HG02970 (cell line): ENCODE results near the gene SNX2.

Experiments used
- ATAC-seq: cut with Tn5 transposase; IDR thresholded peaks from one replicate; pipeline ENCODE4 v1.9.1; 2021; ENCODE audit warnings: mild to moderate bottlenecking, moderate library complexity, moderate number of reproducible peaks; ENCODE audit not compliant: unreplicated experiment, low FRiP score

SNX2 gene

DNA sequence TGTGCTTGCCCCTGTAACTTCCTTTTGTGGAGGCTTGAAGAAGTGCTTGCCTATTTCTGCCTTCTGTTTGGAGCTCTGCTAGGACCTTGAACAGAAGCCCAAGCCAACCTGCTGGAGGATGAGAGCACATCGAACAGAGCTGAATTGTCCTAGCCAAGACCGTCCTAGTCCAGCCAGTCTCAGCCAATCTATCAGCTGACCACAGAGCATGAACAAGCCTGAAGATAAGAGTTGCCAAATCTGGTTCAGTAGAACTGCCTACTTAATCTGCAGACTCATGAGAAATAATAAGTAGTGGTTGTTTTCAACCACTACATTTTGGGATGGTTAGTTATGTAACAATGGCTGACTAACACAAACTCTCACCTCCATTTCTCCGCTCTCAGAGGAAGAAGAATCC, 4.4 kb upstream of the SNX2 start:
- no peak for ATAC-seq

DNA sequence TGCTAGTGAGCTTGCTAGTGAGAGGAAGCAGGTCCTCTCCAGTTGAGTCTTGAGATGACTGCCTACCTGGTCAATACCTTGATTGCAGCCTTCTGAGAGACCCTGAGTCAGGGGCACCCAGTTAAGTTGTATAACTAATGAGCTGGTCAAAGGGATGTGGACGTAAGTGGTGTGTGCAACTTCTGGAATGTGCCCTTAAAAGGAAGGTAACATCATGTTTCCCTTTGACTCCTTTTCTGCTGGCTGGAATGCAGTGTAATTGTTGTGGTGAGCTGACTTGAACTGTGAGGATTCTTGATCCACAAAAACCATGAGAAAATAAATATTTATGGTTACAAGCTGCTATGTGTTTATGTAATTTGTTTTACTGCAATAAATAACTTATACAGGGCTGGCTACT, 2.4 kb upstream of the SNX2 start:
- no peak for ATAC-seq

DNA sequence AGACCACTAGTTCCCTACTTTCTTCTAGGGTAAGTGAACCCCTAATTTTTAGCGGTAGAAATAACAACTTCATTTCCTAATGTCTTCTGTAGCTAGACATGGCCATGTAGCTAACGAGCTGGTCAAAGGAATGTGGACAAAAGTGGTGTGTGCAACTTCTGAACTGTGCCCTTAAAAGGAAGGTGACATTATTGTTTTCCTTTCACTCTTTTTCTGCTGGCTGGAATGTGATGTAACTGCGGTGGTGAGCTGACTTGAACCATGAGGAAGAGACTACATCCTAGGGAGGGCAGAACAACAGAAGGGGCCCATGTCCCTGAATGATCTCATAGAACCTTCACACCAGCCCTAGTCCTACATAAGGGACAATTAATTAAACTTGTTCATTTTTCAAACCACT, 1.3 kb upstream of the SNX2 start:
- no peak for ATAC-seq

DNA sequence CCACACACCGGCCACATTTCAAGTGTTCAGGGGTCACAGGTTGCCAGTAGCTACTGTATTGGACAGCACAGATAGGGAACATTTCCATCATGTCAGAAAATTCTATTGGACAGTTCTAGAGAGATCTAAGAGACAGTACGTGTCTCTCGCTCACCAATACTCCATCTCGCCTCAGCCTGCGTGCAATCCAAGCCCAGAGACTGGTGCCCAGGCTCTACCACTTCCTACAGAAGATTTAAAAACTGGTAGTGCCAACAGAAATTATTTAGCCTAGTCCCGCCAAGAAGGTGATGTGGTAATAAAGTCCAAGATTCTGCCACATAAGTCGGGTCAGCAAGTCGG, 390 bp upstream of the SNX2 start:
- ATAC-seq = peak; percentile 22

DNA sequence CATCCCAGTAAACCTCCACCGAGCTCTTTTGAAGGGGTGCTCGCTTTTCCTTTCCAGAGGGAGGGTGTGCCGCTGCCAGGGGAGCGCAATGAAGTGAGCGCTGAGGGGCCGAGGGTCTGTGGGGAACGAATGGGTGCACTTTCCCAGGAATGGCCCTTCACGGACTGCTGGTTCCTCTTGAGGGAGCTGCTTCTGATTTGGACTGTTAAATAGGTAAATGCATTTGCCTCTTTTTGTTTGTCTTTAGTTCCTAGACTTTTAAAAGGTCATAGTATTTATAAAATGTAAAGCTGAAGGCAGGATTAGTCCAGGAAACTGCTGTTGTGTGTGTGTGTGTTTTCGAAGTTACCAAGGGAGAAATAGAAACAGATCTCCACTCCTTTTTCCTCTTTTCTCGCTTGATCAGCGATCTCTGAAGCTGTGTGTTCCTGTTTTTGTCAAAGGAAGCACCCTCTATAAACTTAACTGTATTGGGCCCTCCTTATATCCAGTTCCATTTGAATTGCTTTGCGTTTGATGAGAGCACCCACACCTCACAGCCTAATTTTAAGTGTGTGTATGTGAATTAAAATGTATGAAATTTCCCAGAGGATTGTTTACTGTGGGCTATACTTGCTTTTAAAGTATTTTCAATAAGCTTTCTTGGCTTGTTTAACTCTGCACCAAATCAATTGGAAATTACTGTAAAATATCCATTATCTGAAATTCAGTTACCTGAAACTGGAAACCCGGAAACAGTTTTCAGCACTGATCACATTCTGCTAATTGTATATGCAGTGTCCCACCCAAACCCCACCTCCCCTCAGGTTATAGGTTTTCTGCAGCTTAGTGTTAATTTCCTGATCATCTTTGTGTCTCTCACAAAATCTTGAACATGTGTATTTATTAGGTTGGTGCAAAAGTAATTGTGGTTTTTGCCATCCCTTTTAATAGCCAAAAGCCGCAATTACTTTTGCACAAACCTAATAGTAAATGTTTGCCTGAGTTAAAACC, 966 bp downstream of the SNX2 start:
- no peak for ATAC-seq

DNA sequence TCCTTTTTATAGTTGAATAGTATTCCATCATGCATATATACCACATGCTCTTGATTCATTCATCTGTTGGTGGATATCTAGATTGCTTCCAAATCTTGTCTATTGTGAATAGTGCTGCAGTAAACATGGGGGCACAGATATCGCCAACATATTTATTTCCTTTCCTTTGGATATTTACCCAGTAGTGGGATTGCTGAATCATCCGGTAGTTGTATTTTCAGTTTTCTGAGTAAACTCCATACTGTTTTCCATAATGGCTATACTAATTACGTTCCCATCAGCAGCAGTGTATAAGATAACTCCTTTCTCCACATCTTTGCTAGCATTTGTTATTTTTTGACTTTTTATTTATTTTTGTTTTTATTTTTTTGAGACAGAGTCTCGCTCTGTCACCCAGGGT, 3.3 kb downstream of the SNX2 start:
- ATAC-seq = no peak

DNA sequence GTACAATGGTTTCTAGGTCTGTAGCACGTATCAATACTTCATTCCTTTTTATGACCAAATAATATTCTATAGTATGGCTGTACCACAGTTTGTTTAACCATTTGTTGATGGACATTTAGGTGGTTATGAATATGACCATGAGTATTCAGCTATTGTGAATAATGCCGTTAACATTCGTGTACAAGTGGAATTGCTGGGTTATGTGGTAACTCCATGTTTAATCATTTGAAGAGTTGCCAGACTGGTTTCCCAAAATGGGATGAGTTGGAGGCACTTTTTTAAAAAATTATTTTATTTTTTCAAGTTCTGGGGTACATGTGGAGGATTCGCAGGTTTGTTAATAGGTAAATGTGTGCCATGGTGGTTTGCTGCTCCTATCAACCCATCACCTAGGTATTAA, 4.6 kb downstream of the SNX2 start:
- no peak for ATAC-seq

DNA sequence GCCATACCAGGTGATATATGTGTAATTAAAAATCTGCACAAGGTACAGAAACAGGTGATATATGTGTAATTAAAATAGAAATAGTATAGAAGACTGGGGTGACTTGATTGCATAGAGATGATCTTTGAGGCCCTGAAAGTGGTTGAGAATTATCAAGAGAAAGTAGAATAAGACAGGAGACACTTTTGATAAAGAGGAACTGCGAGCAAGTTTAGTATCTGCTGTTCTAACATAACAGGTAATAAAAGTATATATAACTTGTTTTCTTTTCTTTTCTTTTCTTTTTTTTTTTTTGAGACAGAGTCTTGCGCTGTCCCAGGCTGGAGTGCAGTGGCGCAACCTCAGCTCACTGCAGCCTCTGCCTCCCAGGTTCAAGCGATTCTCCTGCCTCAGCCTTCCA, 5.4 kb downstream of the SNX2 start:
- ATAC-seq = no peak

DNA sequence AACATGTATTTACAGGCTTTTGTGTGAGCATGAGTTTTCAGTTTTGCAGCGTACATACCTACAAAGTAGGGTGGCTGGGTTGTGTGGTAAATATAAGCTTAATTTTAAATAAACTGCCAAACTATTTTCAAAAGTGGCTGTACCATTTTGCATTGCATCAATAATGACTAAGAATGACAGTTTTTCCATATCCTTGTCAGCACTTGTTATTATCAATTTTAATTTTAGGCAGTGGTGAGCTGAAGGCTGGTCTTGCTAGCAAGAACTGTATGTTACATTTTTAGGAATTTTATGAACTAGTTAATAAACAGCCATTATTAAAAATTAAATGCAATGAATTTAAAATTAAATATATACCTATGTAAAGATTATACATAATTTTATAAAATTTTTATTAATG, 6.6 kb downstream of the SNX2 start:
- ATAC-seq = no peak

DNA sequence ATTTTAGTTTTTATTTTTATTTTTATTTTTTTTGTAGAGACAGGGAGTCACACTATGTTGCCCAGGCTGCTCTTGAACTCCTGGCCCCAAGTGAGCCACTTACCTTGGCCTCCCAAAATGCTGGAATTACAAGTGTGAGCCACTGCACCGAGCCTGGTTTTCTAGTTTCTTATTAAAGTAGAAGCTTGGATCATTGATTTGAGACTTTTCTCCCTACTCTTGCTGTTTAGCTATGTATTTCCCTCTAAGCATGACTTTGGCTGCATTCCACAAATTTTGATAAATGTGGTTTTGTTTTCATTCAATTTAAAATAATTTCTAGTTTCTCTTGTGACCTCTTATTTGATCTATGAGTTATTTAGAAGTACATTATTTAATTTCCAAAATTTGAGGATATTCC, 10.4 kb downstream of the SNX2 start:
- no peak for ATAC-seq

DNA sequence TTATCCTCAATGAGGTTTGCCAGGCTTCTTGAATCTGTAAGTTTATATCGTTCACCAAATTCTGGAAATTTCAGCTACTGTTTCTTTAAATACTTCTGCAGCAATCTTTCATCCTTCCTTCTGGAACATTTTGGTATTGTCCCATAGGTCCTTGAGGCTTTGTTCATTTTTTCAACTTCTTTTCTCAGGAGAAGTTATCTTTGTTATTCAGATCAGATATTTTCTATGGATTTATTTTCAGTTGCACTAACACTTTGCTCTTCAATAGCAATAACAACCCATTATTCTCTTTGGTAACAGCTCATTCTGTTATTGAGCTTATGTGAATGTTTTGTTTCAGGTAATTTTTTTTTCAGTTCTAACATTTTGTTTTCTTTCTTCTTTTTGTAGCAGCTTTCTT, 13.5 kb downstream of the SNX2 start:
- ATAC-seq = no peak

DNA sequence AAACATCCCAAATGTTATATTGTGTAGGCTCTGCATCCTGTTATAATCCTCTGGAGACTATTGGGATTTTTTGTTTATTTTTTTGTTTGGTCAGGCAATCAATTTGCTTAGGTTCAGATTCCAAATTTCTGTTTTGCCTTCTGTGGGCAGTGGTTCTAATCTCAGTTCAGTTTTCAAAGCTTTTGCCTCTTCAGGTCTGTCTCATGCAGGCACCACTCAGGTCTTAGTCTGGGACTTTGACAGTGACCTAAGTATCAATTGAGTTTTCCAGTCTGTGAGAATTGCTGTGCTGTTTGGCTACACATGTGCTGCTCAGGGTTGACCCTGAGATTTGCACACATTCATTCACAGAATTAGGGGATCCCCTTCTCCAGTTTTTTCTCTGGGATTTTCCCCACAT, 14.1 kb downstream of the SNX2 start:
- no peak for ATAC-seq

DNA sequence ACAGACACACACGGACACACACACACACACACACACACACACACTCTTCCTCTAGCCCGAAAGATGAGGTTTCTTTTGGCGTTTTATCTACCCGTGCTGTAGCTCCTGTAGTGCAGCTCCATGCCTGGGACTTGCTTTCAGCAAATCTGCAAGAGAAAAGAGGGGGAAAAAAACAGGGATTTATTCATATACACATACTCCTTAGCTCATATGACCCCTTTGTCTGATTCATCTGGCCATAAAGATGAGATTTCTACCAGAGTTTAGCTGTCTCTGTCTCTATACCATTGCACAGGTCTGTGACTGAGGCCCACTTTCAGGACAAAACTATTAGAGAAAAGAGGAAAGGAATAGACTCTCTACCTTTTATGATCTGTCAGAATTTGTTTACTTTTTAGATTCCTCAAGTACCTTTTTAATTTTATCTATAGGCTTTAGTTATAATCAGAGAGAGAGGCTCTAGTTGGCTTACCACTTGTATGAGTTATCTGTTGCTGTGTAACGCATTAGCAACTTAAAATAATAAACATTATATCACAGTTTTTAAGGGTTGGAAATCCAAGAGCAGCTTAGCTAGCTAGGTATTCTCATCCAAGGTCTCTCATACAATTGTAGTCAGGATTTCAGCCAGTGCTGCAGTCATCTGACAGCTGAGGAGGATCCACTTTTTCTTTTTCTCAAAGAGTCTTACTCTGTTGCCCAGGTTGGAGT, 14.7 kb downstream of the SNX2 start:
- ATAC-seq = no peak

DNA sequence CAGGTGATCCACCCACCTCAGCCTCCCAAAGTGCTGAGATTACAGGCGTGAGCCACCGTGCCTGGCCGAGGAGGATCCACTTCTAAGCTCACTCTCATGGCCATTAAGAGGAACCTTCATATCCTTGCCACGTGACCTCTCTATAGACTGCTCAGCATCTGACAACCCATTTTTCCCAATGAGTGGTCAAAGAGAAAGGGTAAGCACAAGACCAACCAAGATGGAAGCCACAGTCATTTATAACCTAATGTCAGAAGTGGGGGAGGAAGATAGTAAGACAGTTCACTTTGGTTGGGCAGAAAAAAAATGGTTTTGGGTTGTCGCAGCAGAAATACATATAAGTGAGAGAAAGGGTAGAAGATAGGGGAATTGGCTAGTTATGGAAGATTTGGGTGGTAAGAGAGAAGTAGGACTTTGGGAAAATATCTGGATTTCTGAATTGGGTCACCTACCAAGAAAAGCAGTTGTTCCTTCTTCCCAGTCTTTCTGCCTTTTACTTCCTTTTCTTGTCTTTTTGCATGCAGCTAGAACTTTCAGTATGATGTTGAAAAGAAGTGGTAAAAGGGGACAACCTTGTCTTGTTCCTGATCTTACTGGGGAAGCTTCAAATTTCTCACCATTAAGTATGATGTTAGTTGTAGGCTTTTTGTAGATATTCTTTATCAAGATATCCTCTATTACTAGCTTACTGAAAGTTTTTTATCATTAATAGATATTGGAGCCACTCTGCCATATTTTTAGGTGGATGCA, 15.6 kb downstream of the SNX2 start:
- no peak for ATAC-seq

DNA sequence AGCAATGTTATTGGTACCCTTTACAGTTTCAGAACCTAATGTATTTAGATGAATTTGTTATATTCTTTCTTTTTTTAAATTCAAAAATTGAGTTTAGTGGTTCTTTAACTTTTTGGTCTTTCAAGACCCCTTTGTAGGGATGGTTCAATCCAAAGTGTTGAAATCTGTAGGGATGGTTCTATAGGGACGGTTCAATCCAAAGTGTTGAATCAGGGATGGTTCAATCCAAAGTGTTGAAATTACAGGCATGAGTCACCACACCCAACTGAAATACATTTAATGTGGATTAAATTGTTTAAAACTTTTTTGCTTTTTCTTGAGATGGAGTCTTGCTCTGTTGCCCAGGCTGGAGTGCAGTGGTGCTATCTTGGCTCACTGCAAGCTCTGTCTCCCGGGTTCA, 30.6 kb downstream of the SNX2 start:
- no peak for ATAC-seq

DNA sequence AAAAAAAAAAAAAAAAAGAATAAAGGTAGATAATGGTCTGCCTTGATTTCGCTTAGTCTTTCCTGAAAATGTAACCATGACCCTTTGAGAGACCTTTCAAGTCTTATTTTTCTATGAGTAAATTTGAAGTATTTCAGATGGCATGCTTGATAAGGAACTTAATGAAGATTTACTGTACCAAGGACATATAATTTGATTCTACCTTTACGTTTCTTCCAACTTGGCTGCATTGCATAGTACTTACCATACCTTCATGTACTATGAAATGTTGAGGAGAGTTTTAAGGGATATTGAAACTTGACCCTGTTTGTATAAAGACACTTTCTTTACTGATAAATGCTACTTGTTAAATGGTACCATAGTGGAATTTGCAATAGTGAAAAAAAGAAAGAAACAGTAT, 35.5 kb downstream of the SNX2 start:
- no peak for ATAC-seq

DNA sequence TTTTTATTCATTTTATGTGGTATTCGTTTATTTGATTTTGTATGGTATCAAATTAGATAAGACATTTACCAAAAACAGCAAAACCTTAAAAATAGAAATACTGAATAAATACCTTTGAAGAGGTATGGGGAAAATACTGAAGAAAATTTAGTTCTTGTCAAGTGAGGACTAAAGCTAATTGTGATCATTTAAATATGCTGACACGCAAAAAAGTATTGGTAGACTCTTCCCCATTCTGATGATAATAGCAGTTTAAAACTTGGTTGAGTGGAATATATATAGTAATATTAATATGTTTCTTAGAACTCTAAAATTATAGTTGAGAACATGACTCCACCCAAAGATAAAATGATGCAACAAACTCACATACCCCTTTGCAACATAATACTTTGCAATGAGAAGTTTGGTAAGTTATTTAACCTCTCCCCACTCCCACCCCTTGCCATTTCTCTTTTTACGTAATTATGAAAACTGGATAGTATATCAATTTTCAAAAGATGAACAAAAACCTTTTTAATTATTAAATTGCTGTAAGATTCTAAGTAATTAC, 40.4 kb downstream of the SNX2 start:
- no peak for ATAC-seq

DNA sequence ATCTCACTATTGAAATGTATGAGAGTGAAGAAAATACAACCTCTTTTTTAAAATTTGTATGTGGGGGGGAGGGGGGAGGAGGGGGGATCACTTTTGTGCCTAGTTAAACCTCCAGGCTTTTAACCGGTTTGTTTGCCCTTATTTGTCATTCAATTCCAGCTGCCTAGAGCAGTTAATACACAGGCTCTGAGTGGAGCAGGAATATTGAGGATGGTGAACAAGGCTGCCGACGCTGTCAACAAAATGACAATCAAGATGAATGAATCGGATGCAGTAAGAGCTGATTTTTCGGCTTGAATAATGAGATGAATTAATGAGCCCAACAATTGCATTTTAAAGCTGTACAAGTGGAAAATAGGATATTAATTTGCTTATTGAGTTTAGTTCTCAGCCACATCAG, 41.9 kb downstream of the SNX2 start:
- no peak for ATAC-seq

DNA sequence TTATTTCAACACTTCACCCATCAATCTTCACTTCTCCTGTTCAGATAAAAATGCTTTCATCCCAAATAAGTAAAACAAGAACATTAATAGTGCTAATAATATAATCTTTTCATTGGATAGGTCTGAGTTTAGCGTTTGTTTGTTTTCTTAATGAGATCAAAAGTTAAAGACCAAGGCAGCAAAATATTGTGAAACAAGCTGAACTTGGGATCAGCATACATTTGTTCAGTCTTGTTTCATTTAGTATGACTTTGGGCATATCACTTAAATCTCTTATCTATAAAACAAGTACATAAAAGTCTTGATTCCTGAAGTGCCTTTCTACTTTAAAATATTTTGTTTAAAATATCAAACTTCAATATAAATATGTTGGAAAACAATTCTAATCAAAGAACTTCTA, 57.1 kb downstream of the SNX2 start:
- no peak for ATAC-seq

DNA sequence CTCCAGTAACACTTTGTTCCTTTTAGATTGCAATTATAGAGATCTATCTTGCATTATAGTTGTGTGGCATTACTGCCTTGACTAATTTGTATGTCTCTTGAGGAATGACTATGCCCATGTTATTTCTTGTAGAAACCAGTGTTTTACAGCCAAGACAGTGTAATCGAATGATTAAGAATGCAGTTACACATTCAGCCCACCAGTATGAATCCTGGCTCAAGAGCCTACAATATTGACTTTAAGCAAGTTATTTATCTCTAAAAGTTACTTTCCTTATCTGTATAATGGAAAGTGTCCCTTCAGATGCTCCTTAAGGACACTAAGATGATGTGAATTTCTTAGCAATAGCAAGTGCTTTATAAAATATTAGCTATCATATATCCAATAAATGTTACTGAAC, 60.8 kb downstream of the SNX2 start:
- ATAC-seq = no peak

DNA sequence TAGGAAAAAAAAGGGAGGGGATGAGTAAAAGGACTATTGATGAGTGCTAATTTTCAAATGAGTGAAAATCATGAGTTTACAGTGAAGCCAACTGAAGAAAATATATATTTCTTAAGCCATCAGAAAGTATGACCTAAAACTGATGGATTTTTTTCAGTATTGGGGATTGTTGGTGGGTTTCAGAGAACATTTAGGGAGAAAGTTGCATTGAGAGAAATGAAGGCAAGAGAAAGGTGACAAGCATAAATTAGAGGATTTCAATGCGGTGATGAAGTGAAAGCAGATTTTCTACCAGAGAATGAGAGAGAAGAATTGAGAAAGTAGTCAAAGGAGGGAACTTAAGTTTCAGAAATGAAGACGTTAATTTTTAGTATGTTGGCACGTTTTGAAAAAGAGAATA, 62.1 kb downstream of the SNX2 start:
- no peak for ATAC-seq
